HEK293T (cell line): ENCODE results near the gene SOX14.

Experiments used
- CTCF ChIA-PET: fragments of 350-600 bp; formaldehyde crosslinking; extraction: SDS; loops from one replicate; lab custom pipeline; 2021; ENCODE audit warnings: antibody characterized with exemption, inconsistent platforms; lab: Yijun Ruan, JAX
- POLR2A ChIA-PET: fragments of 350-600 bp; formaldehyde crosslinking; extraction: SDS; loops from one replicate; lab custom pipeline; 2020; ENCODE audit warnings: antibody characterized with exemption, inconsistent platforms; lab: Yijun Ruan, JAX
- DNase-seq: peaks from one replicate; pipeline ENCODE4 v3.0.0; 2012; ENCODE audit warnings: mixed read lengths; ENCODE audit errors: extremely low spot score
- ARNT ChIP-seq: fragments of 450-650 bp; IDR thresholded peaks from 2 replicates; pipeline ENCODE4 v1.6.1; 2017; ENCODE audit warnings: mild to moderate bottlenecking
- BHLHE40 ChIP-seq: fragments of 450-650 bp; IDR thresholded peaks from 2 replicates; pipeline ENCODE4 v1.6.1; 2016; ENCODE audit warnings: mild to moderate bottlenecking, moderate library complexity, borderline replicate concordance
- CTBP1 ChIP-seq: fragments of 450-650 bp; IDR thresholded peaks from 2 replicates; pipeline ENCODE4 v1.6.1; 2016; ENCODE audit warnings: borderline replicate concordance
- ELF4 ChIP-seq: fragments of 450-650 bp; IDR thresholded peaks from 2 replicates; pipeline ENCODE4 v1.6.1; 2017; ENCODE audit warnings: antibody characterized with exemption
- FOXA1 ChIP-seq: fragments of 450-650 bp; IDR thresholded peaks from 2 replicates; pipeline ENCODE4 v1.6.1; 2016; ENCODE audit warnings: mild to moderate bottlenecking
- FOXK2 ChIP-seq: fragments of 450-650 bp; IDR thresholded peaks from 2 replicates; pipeline ENCODE4 v1.6.1; 2016; ENCODE audit warnings: mild to moderate bottlenecking
- FOXM1 ChIP-seq: fragments of 450-650 bp; IDR thresholded peaks from 2 replicates; pipeline ENCODE4 v1.6.1; 2017; ENCODE audit warnings: mild to moderate bottlenecking, borderline replicate concordance
- HDGF ChIP-seq: fragments of 450-650 bp; IDR thresholded peaks from 2 replicates; pipeline ENCODE4 v1.6.1; 2017; ENCODE audit warnings: antibody characterized with exemption, borderline replicate concordance
- L3MBTL2 ChIP-seq: fragments of 450-650 bp; conservative IDR thresholded peaks from 2 replicates; pipeline ENCODE4 v1.6.1; 2016; ENCODE audit warnings: mild to moderate bottlenecking
- LEF1 ChIP-seq: fragments of 450-650 bp; IDR thresholded peaks from 2 replicates; pipeline ENCODE4 v1.6.1; 2017; ENCODE audit warnings: mild to moderate bottlenecking, borderline replicate concordance
- NFRKB ChIP-seq: fragments of 450-650 bp; IDR thresholded peaks from 2 replicates; pipeline ENCODE4 v1.6.1; 2016; ENCODE audit warnings: mild to moderate bottlenecking, moderate library complexity
- SP1 ChIP-seq: fragments of 450-650 bp; IDR thresholded peaks from 2 replicates; pipeline ENCODE4 v1.6.1; 2017
- SUZ12 ChIP-seq: fragments of 450-650 bp; IDR thresholded peaks from 2 replicates; pipeline ENCODE4 v1.6.1; 2016; ENCODE audit warnings: mild to moderate bottlenecking
- TARDBP ChIP-seq: fragments of 450-650 bp; IDR thresholded peaks from 2 replicates; pipeline ENCODE4 v1.6.1; 2016
- ZNF384 ChIP-seq: fragments of 450-650 bp; IDR thresholded peaks from 2 replicates; pipeline ENCODE4 v1.6.1; 2016
- TF ChIP-seq, protein P1 (sequence below): fragments of 450-650 bp; IDR thresholded peaks from 2 replicates; pipeline ENCODE4 v1.6.1; 2016

SOX14 gene

GRCh38 chr3:137761563-137762503 lies 2.3 kb upstream of the SOX14 start:
- TF ChIP-seq ZNF384 = no peak
- no peak for TF ChIP-seq TARDBP
- no peak for TF ChIP-seq SUZ12
- TF ChIP-seq ELF4 = no peak
- no peak for TF ChIP-seq NFRKB
- TF ChIP-seq, protein P1, sequence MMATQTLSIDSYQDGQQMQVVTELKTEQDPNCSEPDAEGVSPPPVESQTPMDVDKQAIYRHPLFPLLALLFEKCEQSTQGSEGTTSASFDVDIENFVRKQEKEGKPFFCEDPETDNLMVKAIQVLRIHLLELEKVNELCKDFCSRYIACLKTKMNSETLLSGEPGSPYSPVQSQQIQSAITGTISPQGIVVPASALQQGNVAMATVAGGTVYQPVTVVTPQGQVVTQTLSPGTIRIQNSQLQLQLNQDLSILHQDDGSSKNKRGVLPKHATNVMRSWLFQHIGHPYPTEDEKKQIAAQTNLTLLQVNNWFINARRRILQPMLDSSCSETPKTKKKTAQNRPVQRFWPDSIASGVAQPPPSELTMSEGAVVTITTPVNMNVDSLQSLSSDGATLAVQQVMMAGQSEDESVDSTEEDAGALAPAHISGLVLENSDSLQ = no peak
- TF ChIP-seq FOXK2 = no peak
- TF ChIP-seq CTBP1 = no peak
- TF ChIP-seq BHLHE40 = no peak
- TF ChIP-seq ARNT = no peak
- no peak for TF ChIP-seq HDGF
- TF ChIP-seq SP1 = no peak
- ChIA-PET CTCF (interaction anchor here (0.6 kb wide), 1 partner anchor 25 kb away, joined by 3 read pairs; no protein-coding TSS in a partner anchor), POLR2A (no interaction called here)
- no peak for DNase-seq

DNA sequence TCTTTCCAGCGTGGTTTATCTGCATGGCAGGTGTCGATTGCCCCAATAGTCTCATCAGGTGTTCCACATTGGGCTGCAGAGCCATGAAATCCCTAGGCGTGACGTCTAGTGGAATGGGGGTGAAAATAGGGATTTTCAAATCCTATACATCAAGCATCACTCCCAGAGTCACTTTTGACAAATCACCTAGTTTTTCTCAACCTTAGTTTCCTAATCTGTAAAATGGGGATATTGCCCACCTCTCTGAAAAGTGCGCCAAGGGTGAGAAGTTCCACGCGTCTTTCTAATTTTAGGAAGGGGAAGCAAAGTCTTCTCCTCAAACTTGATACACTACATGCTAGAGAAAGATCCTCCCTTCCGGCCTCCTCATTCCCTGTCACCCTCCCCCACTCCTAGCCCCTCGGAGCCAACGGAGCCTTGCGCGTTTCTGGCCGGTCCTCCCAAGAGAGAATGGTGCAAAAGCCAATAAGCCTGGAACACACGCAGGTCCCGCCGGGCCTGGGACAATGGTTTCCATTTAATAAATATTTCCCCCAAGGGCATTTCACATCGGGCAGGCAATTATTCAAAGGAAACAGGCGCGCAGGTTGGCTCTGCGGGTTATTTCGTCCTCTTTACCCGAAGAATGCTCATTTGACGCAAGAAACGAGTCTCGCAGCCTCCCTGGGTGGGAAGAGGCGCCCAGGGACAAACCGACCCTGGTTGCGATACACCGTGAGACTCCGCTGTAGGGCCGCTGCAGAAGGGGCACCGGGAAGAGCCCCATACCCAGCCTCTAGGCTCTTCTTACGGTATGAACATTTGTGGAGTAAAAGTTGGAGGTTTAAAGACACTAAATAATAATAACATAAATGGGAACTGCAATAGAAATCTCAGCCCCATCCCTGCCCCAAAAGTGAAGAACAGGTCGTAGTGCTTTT lies 1.2 kb upstream of the SOX14 start:
- no peak for TF ChIP-seq LEF1
- TF ChIP-seq, protein P1 = no peak
- no peak for TF ChIP-seq TARDBP
- TF ChIP-seq CTBP1 = no peak
- TF ChIP-seq NFRKB = no peak
- no peak for TF ChIP-seq HDGF
- no peak for TF ChIP-seq FOXM1
- no peak for TF ChIP-seq BHLHE40
- no peak for TF ChIP-seq ELF4
- TF ChIP-seq FOXK2 = no peak
- no peak for TF ChIP-seq L3MBTL2
- no peak for TF ChIP-seq ZNF384
- TF ChIP-seq ARNT = no peak
- TF ChIP-seq FOXA1 = no peak
- no peak for TF ChIP-seq SUZ12
- CTCF ChIA-PET = no interaction called here
- POLR2A ChIA-PET = no interaction called here
- DNase-seq = no peak

GRCh38 chr3:137763594-137763938 lies 549 bp upstream of the SOX14 start:
- DNase-seq = no peak
- TF ChIP-seq NFRKB (no peak), ARNT (no peak), LEF1 (no peak), TARDBP (no peak), L3MBTL2 (no peak), HDGF (no peak), ZNF384 (no peak), FOXM1 (no peak)
- TF ChIP-seq, protein P1 = no peak
- ChIA-PET CTCF (no interaction called here), POLR2A (no interaction called here)

DNA sequence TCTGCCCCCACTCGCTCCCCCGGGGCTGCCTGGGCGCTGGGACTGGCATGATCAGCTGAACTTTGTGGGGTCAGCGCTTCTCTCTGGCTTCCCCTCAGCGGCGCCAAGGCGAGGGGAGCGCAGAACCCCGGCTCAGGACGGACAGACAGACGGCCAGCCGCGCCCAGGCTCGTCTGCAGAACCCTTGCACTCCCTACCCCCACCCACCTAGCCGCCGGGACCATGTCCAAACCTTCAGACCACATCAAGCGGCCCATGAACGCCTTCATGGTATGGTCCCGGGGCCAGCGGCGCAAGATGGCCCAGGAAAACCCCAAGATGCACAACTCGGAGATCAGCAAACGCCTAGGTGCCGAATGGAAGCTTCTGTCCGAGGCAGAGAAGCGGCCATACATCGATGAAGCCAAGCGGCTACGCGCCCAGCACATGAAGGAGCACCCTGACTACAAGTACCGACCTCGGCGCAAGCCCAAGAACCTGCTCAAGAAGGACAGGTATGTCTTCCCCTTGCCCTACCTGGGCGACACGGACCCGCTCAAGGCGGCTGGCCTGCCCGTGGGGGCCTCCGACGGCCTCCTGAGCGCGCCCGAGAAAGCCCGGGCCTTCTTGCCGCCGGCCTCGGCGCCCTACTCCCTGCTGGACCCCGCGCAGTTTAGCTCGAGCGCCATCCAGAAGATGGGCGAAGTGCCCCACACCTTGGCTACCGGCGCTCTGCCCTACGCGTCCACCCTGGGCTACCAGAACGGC lies 621 bp downstream of the SOX14 start:
- TF ChIP-seq SUZ12 (no peak), BHLHE40 (no peak), TARDBP (no peak), ZNF384 (no peak), SP1 (no peak), HDGF (no peak), LEF1 (no peak), FOXK2 (no peak)
- no peak for DNase-seq
- ChIA-PET POLR2A (no interaction called here), CTCF (no interaction called here)

GRCh38 chr3:137765310-137766033 lies 1.4 kb downstream of the SOX14 start:
- DNase-seq = no peak
- TF ChIP-seq LEF1 = no peak
- TF ChIP-seq NFRKB = no peak
- no peak for TF ChIP-seq CTBP1
- TF ChIP-seq ZNF384 = no peak
- TF ChIP-seq SP1 = no peak
- TF ChIP-seq BHLHE40 = no peak
- no peak for TF ChIP-seq FOXM1
- no peak for TF ChIP-seq ARNT
- no peak for TF ChIP-seq FOXA1
- TF ChIP-seq L3MBTL2 = no peak
- no peak for TF ChIP-seq FOXK2
- TF ChIP-seq HDGF = no peak
- ChIA-PET POLR2A (no interaction called here), CTCF (no interaction called here)
